AG08395 (cell line): ENCODE measurements around the gene FARP2.
A peak's percentile ranks its signal among the peaks of the same experiment; 100 is the strongest.
"Not testable (repeated sequence)": the region's sequence is repeated elsewhere in the genome, so short reads cannot be mapped to it uniquely, and the experiment has no call there.

Experiments used
- DNase-seq: peaks from one replicate; pipeline ENCODE4 v3.0.0; 2012; ENCODE audit warnings: mixed read lengths, low spot score

FARP2 gene

DNA sequence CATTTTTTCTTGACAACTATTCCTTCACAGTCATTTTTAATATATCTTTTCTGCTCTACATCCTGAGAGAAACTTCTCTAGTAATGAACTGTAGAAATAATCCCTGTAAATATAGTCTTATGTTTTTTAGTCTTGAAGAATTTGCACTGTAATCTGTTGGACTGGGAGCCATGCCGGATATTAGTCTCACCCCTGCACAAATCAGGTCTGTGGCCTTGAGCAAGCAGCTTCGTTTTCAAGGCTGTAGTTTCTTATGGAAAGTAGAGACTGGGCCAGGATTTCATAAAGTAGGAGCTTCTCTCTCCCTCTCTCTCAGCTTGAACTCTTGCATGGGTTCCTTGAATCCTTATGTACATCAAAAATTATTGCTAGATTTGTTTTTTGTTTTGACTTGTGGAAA is 8.7 kb downstream of the FARP2 start:
- no peak for DNase-seq

DNA sequence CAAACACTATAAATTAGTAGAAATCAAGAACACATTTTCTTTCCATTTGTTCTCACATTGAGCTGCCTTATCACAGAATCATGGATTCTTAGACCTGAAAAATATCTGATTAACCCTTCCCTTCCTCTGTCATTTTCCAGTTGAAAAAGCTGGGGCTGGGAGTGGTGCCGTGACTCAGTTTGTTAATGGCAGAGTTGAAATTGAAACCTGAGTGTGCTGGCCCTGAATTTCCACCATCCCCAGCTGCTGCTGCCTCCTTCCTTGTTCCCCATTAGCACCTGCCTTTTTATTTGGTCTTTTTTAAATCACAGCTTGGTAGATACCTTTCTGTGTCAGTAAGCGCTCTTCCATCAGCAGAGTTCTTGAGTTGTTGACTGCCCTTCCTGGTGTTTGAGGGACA is 10.6 kb downstream of the FARP2 start:
- no peak for DNase-seq

DNA sequence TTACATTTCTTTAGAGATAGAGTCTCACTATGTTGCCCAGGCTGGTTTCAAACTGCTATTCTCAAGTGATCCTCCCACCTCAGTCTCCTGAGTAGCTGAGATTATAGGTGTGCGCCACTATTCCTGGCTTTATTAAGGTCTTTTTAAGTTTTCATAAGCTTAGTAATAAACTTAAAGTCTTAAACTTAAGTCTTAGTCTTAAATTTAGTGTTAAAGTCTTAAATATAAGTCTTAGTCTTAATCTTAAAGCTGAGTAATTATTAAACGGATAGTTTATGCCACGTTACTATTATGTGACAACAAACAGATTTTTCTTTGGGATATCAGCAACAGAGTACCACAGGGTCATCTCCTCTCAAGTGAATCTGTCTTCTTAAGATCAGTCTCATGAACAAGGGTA is 12.6 kb downstream of the FARP2 start:
- DNase-seq, result no peak

DNA sequence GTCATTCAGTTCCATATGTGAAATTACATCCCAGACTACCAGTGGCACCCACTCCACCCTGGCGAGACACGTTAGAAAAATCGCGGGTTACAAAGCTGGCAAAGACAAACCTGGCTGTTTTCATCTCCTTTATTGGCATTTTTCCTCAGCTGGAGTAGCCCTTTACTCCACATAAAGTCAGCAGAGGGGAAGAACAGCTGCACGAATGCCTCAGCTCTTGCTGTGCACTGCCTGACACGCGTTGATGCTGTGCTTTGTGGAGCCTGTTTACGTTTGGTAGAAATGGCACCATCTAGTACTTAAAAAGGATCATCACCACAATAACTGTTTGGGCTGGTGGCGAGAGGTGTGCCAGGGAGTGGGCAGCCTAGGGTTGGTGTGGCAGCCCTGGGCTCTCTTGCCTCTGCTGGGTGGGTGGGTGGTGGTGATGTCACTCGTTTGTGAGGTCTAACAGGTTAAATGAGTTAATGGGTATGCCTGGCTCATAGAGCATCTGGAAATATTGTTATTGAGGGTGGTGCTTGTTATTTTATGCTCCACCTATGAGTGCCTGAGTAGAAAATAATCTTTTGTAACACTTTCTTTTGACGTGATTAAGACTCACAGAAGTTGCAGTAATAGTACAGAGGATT is 16.4 kb downstream of the FARP2 start:
- no peak for DNase-seq

DNA sequence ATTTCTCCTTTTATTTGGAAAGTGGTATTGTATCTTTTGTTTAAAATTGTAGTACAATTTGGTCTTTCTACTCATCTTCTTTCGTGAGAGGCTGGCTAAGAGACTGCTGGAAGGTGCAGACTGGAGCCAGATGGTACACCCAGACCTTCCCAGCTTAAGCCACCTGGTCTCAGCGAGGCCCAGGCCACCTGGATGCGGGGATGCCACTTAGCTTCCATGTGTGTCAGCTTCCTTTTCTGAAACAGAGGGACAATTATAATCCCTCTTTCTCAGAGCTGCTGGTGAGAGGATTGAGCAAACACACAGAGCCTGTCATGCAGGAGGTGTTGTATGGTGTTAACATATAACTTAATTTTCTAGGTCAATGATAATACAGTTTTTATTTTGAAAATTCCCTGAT is 17.4 kb downstream of the FARP2 start:
- DNase-seq, result no peak

DNA sequence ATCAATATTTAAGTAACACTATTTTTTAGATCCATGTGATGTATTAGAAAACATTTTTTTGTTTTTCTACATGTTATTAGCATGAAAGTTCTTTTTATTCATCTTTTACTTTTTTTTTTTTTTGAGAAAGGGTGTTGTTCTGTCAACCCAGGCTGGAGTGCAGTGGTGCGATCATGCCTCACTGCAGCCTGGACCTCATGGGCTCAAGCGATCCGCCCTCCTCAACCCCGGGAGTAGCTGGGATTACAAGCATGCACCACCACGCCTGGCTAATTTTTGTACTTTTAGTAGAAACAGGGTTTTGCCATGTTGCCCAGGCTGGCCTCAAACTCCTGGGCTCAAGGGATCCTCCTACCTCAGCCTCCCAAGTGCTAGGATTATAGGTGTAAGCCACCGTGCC is 17.8 kb downstream of the FARP2 start:
- not testable (repeated sequence) for DNase-seq

DNA sequence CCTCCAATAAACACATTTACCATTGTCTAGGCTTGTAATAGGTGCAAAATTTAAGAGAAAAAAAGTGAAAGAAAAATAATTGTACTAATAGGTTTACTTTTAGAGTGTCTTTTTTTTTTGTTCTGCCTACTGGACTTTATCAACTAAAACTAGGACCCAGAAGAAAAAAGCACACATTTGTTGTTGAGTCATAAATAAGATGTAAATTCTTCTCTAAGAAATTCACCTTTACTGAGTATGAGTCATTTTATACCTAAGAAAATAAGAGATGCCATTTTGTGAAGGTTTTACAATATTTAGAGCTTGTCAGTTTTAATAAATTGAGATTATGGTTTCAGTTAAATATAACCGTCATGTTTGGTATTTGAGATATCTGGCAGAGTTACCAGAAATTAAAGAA is 19.2 kb downstream of the FARP2 start:
- DNase-seq, result no peak

DNA sequence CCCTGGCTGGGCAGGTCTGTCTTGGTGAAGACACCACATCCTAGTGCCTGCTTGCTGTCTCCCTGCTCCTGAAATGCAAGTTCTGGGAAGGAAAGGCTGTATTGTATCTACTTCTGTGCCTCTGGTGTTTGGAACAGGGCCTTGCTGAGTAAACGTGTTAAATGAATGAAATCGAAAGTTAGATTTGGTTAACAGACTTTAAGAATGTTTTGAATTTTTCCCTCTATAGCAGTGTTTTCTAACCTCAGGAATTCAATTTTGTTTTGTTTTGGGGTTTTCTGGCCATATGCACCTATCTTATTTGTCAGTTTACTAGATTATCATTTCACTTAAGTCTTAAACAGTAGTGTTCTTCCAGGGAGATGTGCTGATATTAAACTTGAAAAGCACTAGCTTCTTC is 20.7 kb downstream of the FARP2 start:
- peak; percentile 44 for DNase-seq

DNA sequence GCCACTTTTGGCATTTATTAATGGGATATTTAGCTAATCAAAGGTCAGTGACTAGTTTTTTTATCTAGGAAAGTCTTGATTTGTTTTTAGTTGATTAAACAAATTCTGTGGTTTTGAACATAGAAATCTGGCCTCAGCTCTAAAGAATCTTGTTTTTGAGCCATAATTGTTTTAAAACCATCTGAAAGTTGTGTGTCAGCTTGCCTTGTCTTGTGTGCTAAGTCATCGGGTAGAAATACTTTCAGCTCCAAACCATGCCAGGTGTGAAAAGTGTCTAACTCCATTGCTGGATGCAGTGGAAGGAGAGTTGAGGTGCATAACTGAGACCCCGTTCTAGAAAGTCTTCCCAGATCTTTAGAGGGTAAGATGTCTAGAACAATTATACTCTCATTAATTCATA is 22.7 kb downstream of the FARP2 start:
- DNase-seq, result peak; percentile 41

DNA sequence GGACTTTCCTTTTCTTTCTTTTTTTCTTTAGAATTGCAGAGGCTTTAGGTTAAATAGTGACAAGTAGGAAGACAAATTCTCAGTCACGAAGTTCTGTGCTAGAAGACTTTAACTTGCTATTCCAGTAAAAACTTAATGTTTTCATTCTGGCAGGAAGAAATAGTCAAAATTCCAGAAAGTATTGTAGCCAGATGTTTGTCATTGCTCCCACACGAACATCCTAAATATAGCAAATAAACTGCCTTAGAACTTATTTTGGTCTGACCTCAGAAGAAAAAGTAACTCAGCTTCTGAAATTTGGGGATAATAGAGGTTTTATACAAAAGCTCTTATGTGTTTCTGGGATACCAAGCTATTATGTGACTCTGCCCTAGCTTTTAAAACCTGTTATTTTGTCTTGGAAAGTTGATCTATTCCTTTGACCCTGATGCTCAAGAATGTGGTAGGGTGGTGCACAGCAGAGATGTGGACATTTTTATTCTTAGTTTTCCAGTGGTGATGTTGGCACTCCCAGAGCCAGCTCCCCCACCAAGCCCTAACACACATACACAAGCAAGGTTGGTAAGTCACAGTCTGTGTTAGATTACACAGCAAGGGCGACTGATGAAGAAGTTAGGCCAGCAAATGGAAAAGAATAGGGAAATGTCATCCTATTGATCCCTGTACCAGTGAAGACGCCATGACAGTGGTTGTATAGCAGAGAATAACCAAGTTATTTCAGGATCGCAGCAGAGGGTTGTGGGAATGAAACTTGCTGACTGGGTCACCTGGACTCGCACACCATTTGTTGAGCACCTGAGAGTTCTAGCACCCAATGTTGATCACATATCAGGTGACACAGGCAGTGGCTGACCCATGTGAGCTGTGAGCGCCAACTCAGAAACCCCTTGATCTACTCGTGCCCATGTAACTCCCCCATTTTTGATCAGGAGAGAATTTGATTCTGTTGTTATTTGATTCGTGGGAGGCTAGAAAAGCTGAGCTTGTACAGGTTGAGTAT is 23.7 kb downstream of the FARP2 start:
- peak; percentile 64 for DNase-seq

DNA sequence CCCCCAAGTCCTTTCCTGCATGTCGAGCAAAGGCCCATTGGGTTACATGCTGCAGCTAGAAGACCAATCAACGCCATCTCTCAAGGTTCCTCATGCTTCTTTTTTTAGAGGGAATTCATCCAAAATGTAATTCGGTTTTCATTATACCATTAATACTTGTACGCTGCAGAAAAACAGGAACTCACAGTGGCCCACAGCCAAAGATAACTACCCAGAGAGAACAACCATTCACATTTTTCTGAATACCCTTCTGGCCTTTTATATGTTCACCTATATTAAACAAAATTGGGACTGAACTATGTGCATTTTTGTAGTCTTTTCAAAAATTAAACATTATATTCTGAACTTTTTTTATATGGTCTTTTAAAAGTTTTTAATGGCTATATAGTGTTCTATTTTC is 25.8 kb downstream of the FARP2 start:
- DNase-seq, result no peak

DNA sequence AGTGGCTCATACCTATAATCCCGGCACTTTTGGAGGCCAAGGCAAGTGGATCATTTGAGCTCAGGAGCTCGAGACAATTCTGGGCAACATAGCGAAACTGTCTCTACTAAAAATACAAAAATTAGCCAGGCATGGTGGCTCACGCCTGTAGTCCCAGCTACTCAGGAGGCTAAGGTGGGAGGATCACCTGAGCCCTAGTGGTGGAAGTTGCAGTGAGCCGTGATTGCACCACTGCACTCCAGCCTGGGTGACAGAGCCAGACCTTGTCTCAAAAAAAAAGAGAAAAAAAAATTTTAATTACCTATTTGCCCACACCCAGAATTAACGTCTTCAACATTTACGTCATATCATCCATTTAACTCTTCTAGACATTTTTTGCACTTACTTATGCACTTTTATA is 29.4 kb downstream of the FARP2 start:
- not testable (repeated sequence) for DNase-seq

DNA sequence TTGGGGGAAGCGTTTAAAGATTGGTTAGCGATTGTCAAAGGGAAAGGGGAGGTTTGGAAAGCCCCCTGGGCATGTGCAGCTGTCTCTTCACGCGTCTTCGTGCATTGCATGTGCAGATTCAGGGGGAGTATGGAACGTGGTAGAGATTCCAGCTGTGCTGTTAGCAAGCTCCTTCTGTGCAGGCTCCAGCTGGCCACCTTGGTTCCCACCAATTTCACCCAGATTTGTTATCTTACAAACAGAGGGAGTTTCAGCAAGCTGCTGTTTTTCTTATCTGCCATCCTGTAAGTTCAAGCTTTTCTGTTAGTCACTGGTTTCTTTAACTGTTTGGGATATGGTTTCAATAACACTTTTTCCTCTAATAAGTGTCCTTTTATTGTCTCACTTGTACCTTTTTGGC is 30.4 kb downstream of the FARP2 start:
- DNase-seq, result no peak

DNA sequence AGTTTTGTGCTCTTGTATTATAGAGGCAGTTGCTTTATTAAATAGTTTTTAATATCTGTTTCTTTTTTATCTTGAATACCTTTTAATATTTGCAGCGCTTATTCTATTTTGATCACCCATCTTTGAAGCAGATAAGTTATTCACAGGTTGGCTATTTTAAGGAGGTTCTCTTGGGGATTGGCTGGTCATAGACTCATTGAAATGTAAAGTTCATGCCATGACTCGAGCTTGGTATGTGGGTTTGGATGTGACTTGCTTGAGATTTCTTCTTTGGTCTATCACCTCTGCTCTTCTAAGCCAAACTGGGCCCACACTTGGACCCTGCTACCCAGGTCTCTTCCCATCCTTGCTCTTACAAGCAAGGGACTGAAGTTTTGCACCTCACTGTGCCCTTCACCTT is 33.6 kb downstream of the FARP2 start:
- no peak for DNase-seq

DNA sequence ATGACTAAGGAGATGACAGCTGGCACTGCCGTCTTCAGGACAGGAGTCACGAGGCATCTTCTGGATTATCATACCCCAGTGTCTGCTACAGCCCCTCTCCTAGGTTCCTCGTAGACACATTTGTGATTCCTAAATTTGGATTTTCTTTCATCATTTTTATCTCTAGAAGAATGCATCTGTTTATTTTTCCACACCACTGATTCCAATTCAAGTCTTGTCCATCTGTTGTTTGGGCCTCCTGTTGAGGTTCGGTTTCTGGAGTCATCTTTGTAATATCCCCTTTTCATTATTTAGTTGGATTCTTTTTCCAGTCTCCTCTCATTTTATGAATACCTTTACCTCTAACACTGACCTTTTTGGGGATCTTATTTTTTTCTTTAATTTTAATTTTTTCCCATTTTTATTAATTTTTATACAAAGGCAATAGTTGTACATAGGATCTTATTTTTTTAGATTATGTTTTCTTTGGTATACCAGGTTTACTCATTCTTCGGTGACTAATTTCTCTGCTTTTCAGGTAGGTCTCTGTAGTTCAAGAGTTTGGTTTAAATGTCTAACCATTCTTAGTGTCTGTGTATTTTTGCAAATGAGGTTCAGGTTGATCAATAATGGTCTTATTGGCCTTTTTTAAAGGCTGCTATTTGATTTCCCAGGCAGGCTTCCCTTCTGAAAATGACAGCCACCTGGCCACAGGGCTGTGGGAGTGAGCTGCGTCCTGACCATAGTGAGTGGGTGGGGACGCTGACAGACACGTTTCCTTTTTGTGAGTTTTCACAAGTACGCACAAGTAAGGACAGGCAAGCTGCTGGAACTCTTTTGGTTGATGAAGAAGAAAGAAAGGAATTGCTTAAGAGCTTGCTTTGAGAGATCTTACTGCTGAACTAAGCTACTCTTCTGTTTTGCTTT is 34.5 kb downstream of the FARP2 start:
- DNase-seq, result no peak

DNA sequence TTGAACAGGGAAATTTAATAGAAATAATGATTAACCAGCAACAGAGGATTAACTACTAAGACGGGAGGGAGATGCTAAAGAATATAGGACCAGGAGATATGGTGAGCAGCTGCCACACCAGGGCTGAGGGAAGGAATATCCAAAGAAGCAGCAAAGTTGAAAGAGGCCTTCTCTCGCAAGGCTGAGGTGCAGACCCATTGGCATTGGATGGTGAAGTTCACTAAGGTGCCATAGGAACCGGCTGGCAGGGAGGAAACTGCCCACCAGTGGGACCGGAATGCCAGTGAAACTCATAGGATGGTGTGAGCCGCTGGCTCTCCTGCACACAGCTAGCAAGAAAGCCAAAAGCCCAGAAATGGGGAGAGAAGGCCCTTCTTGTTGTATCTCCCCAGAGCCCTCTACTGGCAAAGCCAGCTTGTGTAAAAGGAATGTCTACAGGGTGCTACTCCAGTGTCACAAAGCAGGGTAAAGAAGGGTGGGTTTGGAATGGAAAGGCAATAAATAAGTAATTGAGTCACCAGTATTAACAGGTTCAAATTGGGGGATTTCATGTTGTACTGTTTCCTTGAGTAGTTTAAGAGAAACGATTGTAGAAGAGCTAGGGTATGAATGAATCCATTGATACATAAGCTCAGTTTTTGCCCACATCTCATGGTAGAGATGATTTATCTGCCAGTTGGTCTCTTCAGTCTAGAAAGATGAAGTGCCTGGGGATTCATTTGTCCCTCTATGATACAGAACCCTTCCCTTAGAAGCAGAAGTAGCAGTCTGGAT is 36.0 kb downstream of the FARP2 start:
- peak; percentile 60 for DNase-seq

DNA sequence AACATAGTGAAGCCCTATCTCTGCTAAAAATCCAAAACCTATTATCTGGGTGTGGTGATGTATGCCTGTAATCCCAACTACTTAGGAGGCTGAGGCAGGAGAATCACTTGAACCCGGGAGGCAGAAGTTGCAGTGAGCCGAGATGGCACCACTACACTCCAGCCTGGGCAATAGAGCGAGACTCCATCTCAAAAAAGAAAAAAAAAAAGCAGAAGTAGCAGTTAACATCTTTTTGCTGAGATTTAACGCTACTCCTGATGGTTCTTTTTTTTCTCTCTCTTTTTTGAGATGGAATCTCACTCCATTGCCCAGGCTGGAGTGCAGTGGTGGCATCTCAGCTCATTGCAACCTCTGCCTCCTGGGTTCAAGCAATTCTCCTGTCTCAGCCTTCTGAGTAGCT is 36.7 kb downstream of the FARP2 start:
- DNase-seq, result not testable (repeated sequence)

DNA sequence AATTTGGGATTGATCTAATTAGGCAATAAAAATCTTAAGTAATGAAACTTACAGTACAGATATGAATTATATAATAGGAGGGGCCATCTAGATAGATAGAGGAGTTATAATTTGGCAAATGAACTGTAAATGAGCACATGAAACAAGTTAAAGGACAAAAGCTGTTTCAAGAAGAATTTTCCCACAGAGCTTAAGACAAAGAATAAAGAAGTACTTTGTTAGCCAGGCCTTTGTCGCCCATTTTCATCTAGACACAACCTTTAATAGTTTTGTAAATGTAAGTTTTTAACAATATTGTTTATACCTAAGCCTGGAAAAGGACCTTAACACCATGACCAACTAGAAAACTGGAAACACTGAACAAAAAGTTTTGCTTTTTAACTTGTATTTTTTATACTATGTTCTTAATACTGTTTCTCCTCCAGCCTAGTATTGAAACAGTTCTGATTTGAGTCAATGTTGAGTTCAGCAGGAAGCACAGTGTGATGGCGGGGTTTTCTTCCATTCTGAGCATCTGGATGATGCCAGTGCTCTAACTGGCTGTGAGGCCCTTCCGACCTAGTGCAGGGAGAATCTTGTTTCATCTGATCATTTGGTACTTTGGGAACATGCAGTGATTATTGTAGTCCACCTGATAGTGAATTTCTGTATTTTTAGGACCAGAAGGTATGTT is 37.6 kb downstream of the FARP2 start:
- no peak for DNase-seq

DNA sequence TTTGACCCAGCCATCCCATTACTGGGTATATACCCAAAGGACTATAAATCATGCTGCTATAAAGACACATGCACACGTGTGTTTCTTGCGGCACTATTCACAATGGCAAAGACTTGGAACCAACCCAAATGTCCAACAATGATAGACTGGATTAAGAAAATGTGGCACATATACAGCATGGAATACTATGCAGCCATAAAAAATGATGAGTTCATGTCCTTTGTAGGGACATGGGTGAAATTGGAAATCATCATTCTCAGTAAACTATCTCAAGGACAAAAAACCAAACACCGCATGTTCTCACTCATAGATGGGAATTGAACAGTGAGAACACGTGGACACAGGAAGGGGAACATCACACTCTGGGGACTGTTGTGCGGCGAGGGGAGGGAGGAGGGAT is 40.7 kb downstream of the FARP2 start:
- DNase-seq, result not testable (repeated sequence)

DNA sequence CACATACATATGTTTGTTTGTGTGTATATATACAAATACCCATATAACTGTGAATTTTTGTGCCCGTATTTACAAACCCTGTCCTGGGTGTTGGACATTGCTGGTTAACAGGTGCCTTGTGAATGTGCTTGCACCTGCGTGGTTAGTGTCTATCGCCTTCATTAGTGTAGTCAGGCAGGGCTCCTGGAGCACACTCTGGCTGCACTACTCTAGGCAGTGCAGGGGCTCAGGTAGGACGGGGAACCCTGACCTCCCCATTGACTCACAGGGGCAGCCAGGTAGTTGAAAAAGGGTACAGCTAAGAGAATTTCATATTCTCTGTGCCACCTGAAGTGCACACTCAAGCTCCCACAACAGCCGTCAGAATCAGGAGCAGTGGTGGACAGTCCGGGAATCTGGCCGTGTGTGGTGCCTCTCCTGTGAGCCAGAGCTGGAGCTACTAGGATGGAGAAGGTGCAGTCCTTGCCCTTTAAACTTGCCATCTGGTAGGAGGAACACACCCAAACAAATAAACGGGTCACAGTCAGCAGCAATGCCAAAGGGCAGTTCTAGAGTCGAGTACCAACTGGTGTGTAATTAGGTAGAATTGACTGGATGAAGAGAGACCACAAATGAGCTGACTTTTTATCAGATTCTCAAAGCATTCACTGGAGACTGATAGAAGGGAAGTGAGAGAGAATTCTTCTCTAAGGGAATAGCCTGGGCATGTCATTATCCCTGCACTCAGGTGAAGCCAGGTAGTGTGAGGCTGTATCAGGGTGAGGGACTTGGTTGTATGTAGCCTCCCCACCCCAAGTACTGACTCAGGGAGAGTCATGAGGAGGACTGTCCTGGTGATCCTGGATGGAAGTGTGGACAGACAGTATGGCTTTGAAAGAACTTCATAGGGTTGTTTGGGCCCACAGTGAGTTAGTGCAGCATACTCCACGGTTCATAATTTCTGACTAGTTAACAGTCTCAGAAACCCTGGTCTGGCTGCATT is 44.1 kb downstream of the FARP2 start:
- no peak for DNase-seq
